Tibial nerve (tissue), 4 donors: ENCODE results near the gene OSM. TPM values are rescaled to one million over a fixed set of nuclear protein-coding genes. Genes with fewer than 3 reads are reported as not detected.

Source experiments
- DNase-seq, 2 donors: peaks; one replicate each; pipeline ENCODE4 v3.0.0-alpha.2; 2019; ENCODE audit warnings: low spot score in 2 of 2
- H3K27ac ChIP-seq, 4 donors: fragments of 200-600 bp; sonication (generic) in 3 of 4; one replicate each; pipeline ENCODE4 v1.5.1; 2017 to 2019; ENCODE audit warnings: mild to moderate bottlenecking in 1 of 4
- H3K27me3 ChIP-seq, 2 donors: fragments of 200-600 bp; sonication (generic) in 1 of 2; one replicate each; pipeline versions ENCODE4 v1.5.1 to v1.6.0; 2017 to 2019
- H3K36me3 ChIP-seq, 3 donors: fragments of 200-600 bp; sonication (generic); one replicate each; pipeline ENCODE4 v1.5.1; 2018 to 2019
- H3K4me1 ChIP-seq, 4 donors: fragments of 200-600 bp; sonication (generic) in 3 of 4; one replicate each; pipeline ENCODE4 v1.5.1; 2017 to 2019
- H3K4me3 ChIP-seq, 4 donors: fragments of 200-600 bp; sonication (generic) in 3 of 4; one replicate each; pipeline ENCODE4 v1.5.1; 2017 to 2019; ENCODE audit warnings: mild to moderate bottlenecking in 1 of 4, moderate library complexity in 1 of 4
- H3K9me3 ChIP-seq, 4 donors: fragments of 200-600 bp; sonication (generic) in 3 of 4; one replicate each; pipeline ENCODE4 v1.5.1; 2017 to 2019
- CTCF ChIP-seq, 5 experiments: fragments of 200-600 bp in 3 of 5; fragments of 450-650 bp in 2 of 5; sonication (generic) in 3 of 5; IDR thresholded peaks; one replicate each; pipeline ENCODE4 v1.5.1; 2016 to 2019; ENCODE audit warnings: antibody characterized with exemption in 5 of 5, mild to moderate bottlenecking in 3 of 5, moderate library complexity in 2 of 5
- EP300 ChIP-seq, 2 donors: sonication (generic); formaldehyde crosslinking; IDR thresholded peaks; one replicate each; pipeline ENCODE4 v1.6.1; 2017; ENCODE audit warnings: antibody characterized with exemption in 2 of 2, mild to moderate bottlenecking in 1 of 2
- POLR2A ChIP-seq, 2 donors: fragments of 450-650 bp; IDR thresholded peaks; one replicate each; pipeline ENCODE4 v1.6.1; 2017; ENCODE audit warnings: antibody characterized with exemption in 2 of 2, mild to moderate bottlenecking in 2 of 2, moderate library complexity in 2 of 2
- WGBS, 2 donors: methylation state at CpG; one replicate each; pipeline ENCODE4 v1.1.5; 2018; 5-methylcytosine and 5-hydroxymethylcytosine counted together
- total RNA-seq, 4 donors: library from RNA; depleted of rRNA; stranded (reverse); fragments of >200 nt; gene quantifications; one replicate each; pipeline ENCODE4 v1.1.0, GENCODE V29; 2016

OSM gene
- total RNA-seq, 4 donors from 2014 or later = 1.4 to 19.7 (median 4.2) TPM

- Histone ChIP-seq H3K9me3 (no peaks in the 10 kb centered on the region), H3K4me3 (no peak overlapping the region), H3K27ac (no peak overlapping the region), H3K4me1 (peaks cover 0 to 43% (median 21%) of the 10 kb centered on the region in 4 donors), H3K27me3 (peaks cover 0 to 8% of the 10 kb centered on the region in 2 donors), H3K36me3 (no peaks in the 10 kb centered on the region)
- DNase-seq = no peak
- no peak for TF ChIP-seq EP300 (IDR thresholded peaks at IDR 0.05)
- TF ChIP-seq POLR2A (IDR thresholded peaks at IDR 0.05) = no peak
- no peak for TF ChIP-seq CTCF (IDR thresholded peaks at IDR 0.05)
- WGBS, 2 donors = 89 to 100% methylated on average over 5 of the region's 5 CpGs
These were observed 22.0 kb downstream of the OSM start for GRCh38 chr22:30244641-30245040.

- 92 to 98% methylated on average over 10 of the region's 10 CpGs for WGBS, 2 donors
- peaks cover 0 to 8% of the 10 kb centered on the region in 2 donors for H3K27me3 ChIP-seq
These were observed 22.6 kb downstream of the OSM start for GRCh38 chr22:30244066-30244465.

DNA sequence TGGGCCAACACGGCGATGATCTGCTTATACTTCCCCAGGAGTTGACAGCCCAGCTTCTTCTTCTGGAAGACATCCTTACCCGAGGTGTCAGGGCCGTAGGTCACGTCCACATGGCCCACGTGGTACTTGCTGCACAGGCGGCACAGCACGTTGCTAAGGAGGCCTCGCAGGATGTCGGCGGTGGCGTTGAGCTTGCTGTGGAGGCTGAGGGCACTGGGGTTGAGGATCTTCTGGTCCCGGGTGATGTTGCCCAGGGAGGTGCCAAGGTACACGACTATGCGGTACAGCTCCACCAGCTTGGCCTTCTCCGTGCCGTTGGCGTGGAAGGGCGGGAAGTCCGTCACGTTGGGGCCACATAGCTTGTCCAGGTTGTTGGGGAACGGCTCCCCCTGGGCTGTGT lies 23.0 kb downstream of the OSM start:
- peaks cover 0 to 8% of the 10 kb centered on the region in 2 donors for H3K27me3 ChIP-seq
- no peak overlapping the region for H3K27ac ChIP-seq
- 94% methylated on average over 21 to 22 of the region's 22 CpGs for WGBS, 2 donors

More at GRCh38 chr22:30244066-30244465, 22.6 kb downstream of the OSM start:
- DNase-seq = no peak
- H3K4me3 ChIP-seq = no peak overlapping the region
- H3K4me1 ChIP-seq = peaks cover 0 to 37% (median 19%) of the 10 kb centered on the region in 4 donors
- no peaks in the 10 kb centered on the region for H3K9me3 ChIP-seq
- TF ChIP-seq CTCF (IDR thresholded peaks at IDR 0.05) = no peak
- no peaks in the 10 kb centered on the region for H3K36me3 ChIP-seq
- H3K27ac ChIP-seq = no peak overlapping the region

DNA sequence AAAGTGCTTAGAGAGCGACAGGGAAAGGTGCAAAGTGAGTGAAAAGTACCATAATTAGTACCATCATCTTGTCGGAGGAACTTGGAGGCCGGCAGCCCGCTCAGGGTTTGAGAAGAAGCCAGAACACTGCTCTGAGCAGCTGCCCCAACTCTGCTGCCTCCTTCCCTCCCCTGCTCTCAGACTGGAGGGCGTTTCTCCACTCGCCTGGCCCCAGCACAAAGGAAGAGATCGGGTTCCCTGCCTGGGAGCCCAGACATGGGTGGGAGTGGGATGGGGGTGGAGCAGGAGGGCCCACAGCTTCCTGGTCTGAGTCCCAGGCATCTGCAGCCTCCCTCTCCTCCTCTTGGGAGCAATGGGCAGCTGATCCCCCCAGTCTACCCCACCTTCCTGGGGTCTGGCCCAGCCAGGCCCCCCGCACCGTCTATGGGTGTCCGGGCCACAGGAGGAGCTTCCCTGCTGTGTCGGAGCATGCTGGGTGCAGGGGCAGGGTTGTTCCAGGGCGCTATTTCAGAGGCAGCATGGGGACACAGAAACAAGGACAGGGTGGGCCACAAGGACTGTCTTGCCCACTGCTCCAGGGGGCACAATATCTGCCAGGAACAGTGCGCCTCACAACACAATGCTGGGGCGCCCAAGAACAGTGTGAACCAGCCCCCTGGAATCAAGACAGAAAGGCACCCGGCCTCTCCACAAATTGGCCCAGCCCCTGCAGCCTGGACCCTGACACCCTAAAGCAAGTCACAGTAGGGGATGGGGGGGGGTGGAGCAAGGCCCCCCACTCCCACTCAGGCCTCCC lies 24.9 kb downstream of the OSM start:
- Histone ChIP-seq H3K27ac (no peak overlapping the region), H3K9me3 (no peaks in the 10 kb centered on the region), H3K4me3 (no peak overlapping the region), H3K27me3 (peaks cover 0 to 8% of the 10 kb centered on the region in 2 donors), H3K4me1 (peaks cover 0 to 21% (median 10%) of the 10 kb centered on the region in 4 donors), H3K36me3 (no peaks in the 10 kb centered on the region)
- no peak for DNase-seq
- WGBS, 2 donors = 68 to 71% methylated on average over 15 of the region's 15 CpGs
- no peak for TF ChIP-seq CTCF (IDR thresholded peaks at IDR 0.05)
- TF ChIP-seq POLR2A (IDR thresholded peaks at IDR 0.05) = no peak
- no peak for TF ChIP-seq EP300 (IDR thresholded peaks at IDR 0.05)

More for the DNA sequence above, 23.0 kb downstream of the OSM start:
- H3K36me3 ChIP-seq = no peaks in the 10 kb centered on the region
- TF ChIP-seq POLR2A (IDR thresholded peaks at IDR 0.05) = no peak
- no peak for TF ChIP-seq EP300 (IDR thresholded peaks at IDR 0.05)
- no peak for TF ChIP-seq CTCF (IDR thresholded peaks at IDR 0.05)
- H3K4me1 ChIP-seq = peaks cover 0 to 36% (median 17%) of the 10 kb centered on the region in 4 donors
- H3K4me3 ChIP-seq = no peak overlapping the region
- no peaks in the 10 kb centered on the region for H3K9me3 ChIP-seq
- DNase-seq = no peak
